Gastroesophageal sphincter (tissue), 4 donors: Measurements from ENCODE around the gene ZNF674. TPM values are rescaled to one million over a fixed set of nuclear protein-coding genes. Genes with fewer than 3 reads are reported as not detected.
A peak's percentile ranks its signal among the peaks of the same experiment; 100 is the strongest.

Experiments
- ATAC-seq: fragments of 150-250 bp; one replicate; pipeline ENCODE4 v1.9.1; 2016; ENCODE audit warnings: mild to moderate bottlenecking, moderate library complexity
- H3K27ac ChIP-seq, 4 donors: fragments of 200-600 bp; sonication (generic) in 3 of 4; 1 replicate in 3 of 4; 2 replicates in 1 of 4; pipeline ENCODE4 v1.5.1; 2016 to 2019
- H3K27me3 ChIP-seq: fragments of 200-600 bp; sonication (generic); one replicate; pipeline ENCODE4 v1.5.1; 2019
- H3K36me3 ChIP-seq, 2 donors: fragments of 200-600 bp; sonication (generic); one replicate each; pipeline ENCODE4 v1.5.1; 2019; ENCODE audit warnings: control low read depth in 1 of 2
- H3K4me1 ChIP-seq, 3 donors: fragments of 200-600 bp; sonication (generic); 1 replicate in 2 of 3; 2 replicates in 1 of 3; pipeline ENCODE4 v1.5.1; 2016 to 2019; ENCODE audit warnings: control low read depth in 2 of 3
- H3K4me3 ChIP-seq, 2 donors: fragments of 200-600 bp; sonication (generic); one replicate each; pipeline ENCODE4 v1.5.1; 2019; ENCODE audit warnings: mild to moderate bottlenecking in 1 of 2, moderate library complexity in 1 of 2
- H3K9me3 ChIP-seq, 3 donors: fragments of 200-600 bp; sonication (generic); one replicate each; pipeline ENCODE4 v1.5.1; 2017 to 2019; ENCODE audit warnings: control low read depth in 2 of 3
- CTCF ChIP-seq, 4 experiments: fragments of 200-600 bp in 2 of 4; fragments of 450-650 bp in 2 of 4; sonication (generic) in 1 of 4; IDR thresholded peaks; one replicate each; pipeline ENCODE4 v1.5.1; 2017 to 2019; ENCODE audit warnings: antibody characterized with exemption in 4 of 4, mild to moderate bottlenecking in 2 of 4, moderate library complexity in 2 of 4
- EP300 ChIP-seq: sonication (generic); formaldehyde crosslinking; IDR thresholded peaks from one replicate; pipeline ENCODE4 v1.6.1; 2017; ENCODE audit warnings: antibody characterized with exemption, mild to moderate bottlenecking
- POLR2A ChIP-seq, 2 donors: fragments of 450-650 bp; IDR thresholded peaks; one replicate each; pipeline ENCODE4 v1.6.1; 2017; ENCODE audit warnings: antibody characterized with exemption in 2 of 2, mild to moderate bottlenecking in 2 of 2, moderate library complexity in 1 of 2
- POLR2AphosphoS5 ChIP-seq: sonication (generic); formaldehyde crosslinking; IDR thresholded peaks from one replicate; pipeline ENCODE4 v1.6.1; 2017; ENCODE audit warnings: antibody characterized with exemption
- WGBS, 2 donors: methylation state at CpG; one replicate each; pipeline ENCODE4 v1.1.5; 2018; ENCODE audit warnings: low coverage in 1 of 2; 5-methylcytosine and 5-hydroxymethylcytosine counted together
- total RNA-seq, 4 donors: library from RNA; depleted of rRNA; stranded (reverse); fragments of >200 nt; gene quantifications; one replicate each; pipeline ENCODE4 v1.1.0, GENCODE V29; 2016

Gene ZNF674
- total RNA-seq = 1 to 10 TPM; 3.1 to 5.7 (median 5.5) TPM

DNA sequence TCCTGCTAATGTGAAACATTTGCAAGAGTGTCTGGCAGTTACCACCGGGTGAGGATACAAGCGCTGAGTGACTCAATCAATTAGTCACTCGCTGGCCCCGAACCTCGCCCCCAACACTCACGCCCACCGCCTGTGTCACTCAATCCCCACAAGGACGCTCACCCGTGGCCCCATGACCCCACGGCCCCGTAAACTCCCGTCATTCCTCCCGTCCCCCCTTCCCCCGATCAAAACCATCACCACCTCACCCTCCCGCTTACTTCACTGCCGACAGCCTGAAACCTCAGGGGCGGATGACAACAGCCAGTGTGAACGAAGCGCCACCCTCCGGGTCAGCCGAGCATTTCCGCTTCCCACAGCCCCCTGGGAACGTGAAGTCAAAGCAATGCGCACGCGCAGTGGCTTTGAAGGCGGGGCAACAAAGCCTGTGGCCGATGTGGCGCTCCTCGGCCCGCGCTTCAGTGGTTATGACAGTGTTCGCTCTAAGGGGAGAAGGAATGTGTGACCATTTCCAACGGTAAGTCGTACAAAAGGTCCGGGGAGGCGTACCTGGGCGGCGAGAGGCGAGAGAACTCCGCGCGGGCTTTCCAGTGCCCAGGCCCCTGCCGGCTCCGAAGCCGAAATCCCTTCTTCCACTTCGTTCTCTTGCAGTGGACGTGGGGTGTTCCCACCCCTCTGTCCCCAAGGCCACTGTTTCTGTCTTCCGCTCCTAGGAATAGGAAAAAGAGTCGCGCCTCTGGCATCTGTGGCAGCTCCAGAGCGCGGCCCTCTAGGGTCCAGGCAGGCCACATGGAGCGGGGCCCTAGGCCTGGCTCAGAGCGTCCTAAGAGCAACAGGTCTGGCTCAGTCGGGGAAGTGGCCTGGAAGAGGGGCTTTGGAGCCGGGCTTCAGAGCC, at the start of gene ZNF674:
Gene ZNF674, minus strand, starts transcription at position 311 of the 895 bp plus-strand sequence. CDS start 3,334 bp downstream, outside the sequence.
- H3K4me3 ChIP-seq = peak within 1 kb of the TSS; percentile 70 to 95
- ATAC-seq = peak; percentile 93

GRCh38 chrX:46589977-46590723, 44.9 kb upstream of the ZNF674 start:
- Histone ChIP-seq H3K4me3 (no peak overlapping the region), H3K36me3 (no peaks in the 10 kb centered on the region), H3K4me1 (no peaks in the 10 kb centered on the region), H3K27ac (no peak overlapping the region), H3K9me3 (no peaks in the 10 kb centered on the region), H3K27me3 (no peaks in the 10 kb centered on the region)
- 54 to 70% methylated on average over 3 to 5 of the region's 7 CpGs for WGBS, 2 donors
- no peak for TF ChIP-seq CTCF (IDR thresholded peaks at IDR 0.05)
- peak; percentile 22 for TF ChIP-seq POLR2AphosphoS5
- ATAC-seq = peak; percentile 32

More for the DNA sequence above, at the start of gene ZNF674:
- Histone ChIP-seq H3K9me3 (no peaks in the 10 kb centered on the region), H3K27me3 (no peaks in the 10 kb centered on the region), H3K36me3 (no peaks in the 10 kb centered on the region), H3K27ac (peak within 1 kb of the TSS; percentile 81 to 85 (median 83)), H3K4me1 (peaks cover 0 to 32% (median 0%) of the 10 kb centered on the region in 3 donors)
- TF ChIP-seq POLR2AphosphoS5 = peak; percentile 58
- TF ChIP-seq CTCF (IDR thresholded peaks at IDR 0.05) = peak in 3 of 4 experiments; percentile 44 to 48 (median 48)
- peak; percentile 35 to 36 for TF ChIP-seq POLR2A (IDR thresholded peaks at IDR 0.05)
- no peak for TF ChIP-seq EP300
- WGBS, 2 donors = 0% methylated on average over 3 of the region's 57 CpGs; no CpG with 5 or more reads in 1 of the 2 donors

- Histone ChIP-seq H3K9me3 (no peaks in the 10 kb centered on the region), H3K4me3 (no peak overlapping the region), H3K4me1 (peaks cover 0 to 9% (median 0%) of the 10 kb centered on the region in 3 donors), H3K36me3 (no peaks in the 10 kb centered on the region), H3K27ac (peak overlapping the region in 3 of 4 donors; percentile 25 to 61 (median 55)), H3K27me3 (no peaks in the 10 kb centered on the region)
- TF ChIP-seq POLR2AphosphoS5 (no peak), POLR2A (IDR thresholded peaks at IDR 0.05) (no peak), EP300 (no peak), CTCF (IDR thresholded peaks at IDR 0.05) (no peak)
- WGBS, 2 donors = 53% methylated on average over 4 of the region's 4 CpGs; no CpG with 5 or more reads in 1 of the 2 donors
- ATAC-seq = peak; percentile 66
These were observed 43.0 kb upstream of the ZNF674 start for GRCh38 chrX:46588263-46588662.

- Histone ChIP-seq H3K4me3 (no peak overlapping the region), H3K36me3 (no peaks in the 10 kb centered on the region), H3K9me3 (no peaks in the 10 kb centered on the region), H3K27me3 (no peaks in the 10 kb centered on the region), H3K4me1 (peaks cover 0 to 14% (median 0%) of the 10 kb centered on the region in 3 donors), H3K27ac (peak overlapping the region in 3 of 4 donors; percentile 25 to 61 (median 55))
- 6% methylated on average over 3 of the region's 5 CpGs; no CpG with 5 or more reads in 1 of the 2 donors for WGBS, 2 donors
- no peak for ATAC-seq
- no peak for TF ChIP-seq EP300
- no peak for TF ChIP-seq POLR2AphosphoS5
- no peak for TF ChIP-seq POLR2A (IDR thresholded peaks at IDR 0.05)
- no peak for TF ChIP-seq CTCF (IDR thresholded peaks at IDR 0.05)
These were observed 42.5 kb upstream of the ZNF674 start for GRCh38 chrX:46587753-46588171.
